ENCODE data around the gene IFNA8.
"Not testable (repeated sequence)": the region's sequence is repeated elsewhere in the genome, so short reads cannot be mapped to it uniquely, and the experiment has no call there.

Gene IFNA8

DNA sequence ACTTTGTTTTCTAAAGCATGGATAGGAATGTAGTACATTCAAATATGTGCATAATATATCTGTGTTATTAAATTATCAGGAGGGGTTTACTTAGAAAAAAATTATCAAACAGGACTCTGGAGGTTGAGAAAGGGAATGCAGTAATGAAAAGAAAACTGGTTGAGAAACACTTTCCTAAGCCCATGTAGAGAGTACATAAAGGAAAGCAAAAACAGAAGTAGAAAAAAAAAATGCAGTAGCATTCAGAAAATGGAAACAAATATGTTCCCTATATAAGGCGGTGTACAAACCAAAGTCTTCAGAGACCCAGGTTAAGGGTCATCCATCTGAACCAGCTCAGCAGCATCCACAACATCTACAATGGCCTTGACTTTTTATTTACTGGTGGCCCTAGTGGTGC is at the start of gene IFNA8:
TSS of gene IFNA8 (plus strand) at position 301 of the 400 bp plus-strand sequence. CDS start at position 361, 60 bp downstream.
- Mint-ChIP-seq H3K4me3 (no peak within 1 kb of the TSS), H3K36me3 (no peaks in the 10 kb centered on the region), H3K9me3 (no peaks in the 10 kb centered on the region), H3K4me1 (no peaks in the 10 kb centered on the region), H3K27ac (no peak within 1 kb of the TSS)
- ATAC-seq (no peak), DNase-seq (ENCODE audit: low spot score in 2 of 2) (no peak)

DNA sequence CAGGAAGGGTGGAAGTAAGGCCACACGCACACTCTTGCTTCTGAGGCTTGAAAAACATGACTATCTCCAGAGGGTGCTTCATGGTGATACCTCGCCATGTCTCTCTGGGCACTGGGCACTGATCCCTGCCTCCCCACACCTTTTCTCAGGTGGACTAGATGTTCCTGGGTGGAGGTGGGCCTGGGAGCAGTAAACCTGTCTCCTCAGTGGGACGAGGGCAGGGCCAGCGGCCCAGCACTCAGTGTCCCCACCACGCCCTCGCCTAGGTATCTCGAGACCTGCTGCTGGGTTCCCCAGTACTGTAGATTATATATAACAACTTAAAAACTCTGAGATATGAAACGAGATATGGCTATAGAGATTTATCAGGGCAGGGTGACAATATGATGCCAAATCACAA is 46.6 kb upstream of the IFNA8 start:
- Mint-ChIP-seq H3K4me3 (no peak overlapping the region), H3K9me3 (no peaks in the 10 kb centered on the region), H3K36me3 (no peaks in the 10 kb centered on the region), H3K27ac (no peak overlapping the region), H3K4me1 (peaks cover 9% of the 10 kb centered on the region)
- no peak for DNase-seq (ENCODE audit: low spot score in 2 of 2)
- no peak for ATAC-seq

DNA sequence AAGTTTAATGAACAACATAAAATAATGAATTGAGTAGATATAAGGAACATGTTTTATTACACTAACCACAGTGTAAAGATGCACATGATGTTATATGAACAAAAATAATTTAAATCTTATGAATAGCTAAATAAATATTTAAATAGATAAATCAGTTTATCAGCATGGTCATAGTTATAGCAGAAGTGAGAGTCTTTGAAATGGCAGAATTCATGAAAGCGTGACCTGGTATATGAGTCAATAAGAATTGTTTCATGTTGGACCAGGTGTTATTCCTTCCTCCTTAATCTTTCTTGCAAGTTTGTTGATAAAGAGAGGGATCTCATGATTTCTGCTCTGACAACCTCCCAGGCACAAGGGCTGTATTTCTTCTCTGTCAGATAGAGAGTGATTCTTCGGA is 41.7 kb upstream of the IFNA8 start:
- not testable (repeated sequence) for H3K36me3 Mint-ChIP-seq; ATAC-seq; H3K4me1 Mint-ChIP-seq; DNase-seq (ENCODE audit: low spot score in 2 of 2); H3K4me3 Mint-ChIP-seq; H3K27ac Mint-ChIP-seq; H3K9me3 Mint-ChIP-seq

DNA sequence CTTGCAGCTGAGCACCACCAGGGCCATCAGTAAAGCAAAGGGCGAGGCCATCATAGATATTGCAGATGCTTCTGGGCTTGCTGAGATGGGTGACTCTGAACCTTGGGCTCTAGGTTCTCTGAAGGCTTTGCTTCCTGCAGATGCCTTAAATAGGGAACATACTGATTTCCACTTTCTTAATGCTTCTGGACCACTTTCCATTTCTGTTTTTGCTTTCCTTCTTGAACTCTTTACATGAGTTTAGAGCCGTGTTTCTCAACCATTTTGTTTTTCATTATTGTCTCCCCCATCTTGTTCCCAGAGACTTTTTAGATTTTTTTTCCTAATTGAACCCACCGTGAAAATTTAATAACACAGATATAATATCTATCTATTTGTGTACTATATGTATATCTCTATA is 41.0 kb upstream of the IFNA8 start, which contains the start of gene IFNA13:
TSS of gene IFNA13 (minus strand) at position 101 of the 400 bp plus-strand sequence. CDS start at position 54, 47 bp downstream.
- no peak for DNase-seq (ENCODE audit: low spot score in 2 of 2)
- Mint-ChIP-seq H3K4me1 (no peaks in the 10 kb centered on the region), H3K4me3 (no peak within 1 kb of the TSS), H3K27ac (no peak within 1 kb of the TSS), H3K9me3 (no peaks in the 10 kb centered on the region), H3K36me3 (no peaks in the 10 kb centered on the region)
- ATAC-seq = no peak

DNA sequence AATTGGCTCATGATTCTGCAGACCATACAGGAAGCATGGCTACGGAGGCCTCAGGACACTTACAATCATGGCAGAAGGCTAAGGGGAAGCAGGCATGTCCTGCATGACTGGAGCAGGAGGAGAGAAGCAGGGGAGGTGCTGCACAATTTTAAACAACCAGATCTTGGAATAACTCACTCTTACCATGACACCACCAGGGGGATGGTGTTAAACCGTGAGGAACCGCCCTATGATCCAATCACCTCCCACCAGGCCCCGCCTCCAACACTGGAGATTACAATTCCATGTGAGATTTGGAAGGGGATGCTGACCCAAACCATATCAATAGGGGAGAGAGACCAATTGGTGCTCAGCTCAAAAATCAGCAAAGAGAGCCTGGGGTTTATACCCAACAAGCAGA is 37.5 kb upstream of the IFNA8 start:
- H3K4me1 Mint-ChIP-seq; H3K9me3 Mint-ChIP-seq; ATAC-seq; DNase-seq (ENCODE audit: low spot score in 2 of 2); H3K36me3 Mint-ChIP-seq; H3K4me3 Mint-ChIP-seq: not testable (repeated sequence)
- peak overlapping the region; percentile 17 for H3K27ac Mint-ChIP-seq

DNA sequence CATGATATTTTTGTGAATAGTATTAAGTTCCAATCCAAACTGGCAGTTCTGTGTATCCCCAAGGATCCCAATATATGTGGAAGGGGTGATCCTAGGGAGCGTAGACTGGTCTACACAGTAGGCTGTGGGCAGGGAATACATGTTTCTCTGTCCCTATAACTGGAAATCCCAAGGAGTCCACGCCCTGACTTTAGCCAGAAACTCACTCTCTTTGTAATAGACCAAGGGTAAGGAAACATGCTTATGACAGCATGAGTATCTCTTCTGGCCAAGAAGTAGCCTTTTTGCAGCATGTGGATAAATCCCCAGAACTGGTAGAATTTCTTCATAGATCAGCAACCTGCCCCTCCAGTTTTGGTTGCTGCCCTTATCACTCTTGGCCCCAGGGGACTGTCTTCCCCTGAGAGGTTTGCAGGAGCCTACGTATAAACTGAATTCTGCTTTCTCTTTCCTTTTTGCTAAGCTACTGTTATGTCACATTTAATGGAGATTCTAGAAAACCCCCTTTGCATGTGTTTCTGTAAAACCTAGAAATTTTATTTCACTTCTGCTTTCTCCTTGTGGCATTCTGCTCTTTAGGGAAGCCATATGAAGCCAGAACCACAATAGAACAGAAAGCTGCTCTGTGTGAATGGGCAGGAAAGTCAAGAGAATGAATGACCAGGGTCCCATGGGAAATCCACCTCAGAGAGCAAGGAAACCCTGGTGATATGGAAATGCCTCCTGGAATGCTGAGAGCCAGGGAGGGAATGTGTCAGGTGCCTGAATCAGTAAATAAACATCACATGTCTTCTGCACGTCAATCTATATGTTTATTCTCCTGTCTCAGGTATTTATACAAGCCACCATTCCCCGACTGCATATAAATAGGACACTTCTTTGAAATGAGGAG is 27.2 kb upstream of the IFNA8 start:
- no peak overlapping the region for H3K4me3 Mint-ChIP-seq
- H3K36me3 Mint-ChIP-seq = no peaks in the 10 kb centered on the region
- no peaks in the 10 kb centered on the region for H3K9me3 Mint-ChIP-seq
- H3K4me1 Mint-ChIP-seq = peaks cover 23% of the 10 kb centered on the region
- ATAC-seq = peak; percentile 80
- DNase-seq (ENCODE audit: low spot score in 2 of 2) = no peak
- no peak overlapping the region for H3K27ac Mint-ChIP-seq

DNA sequence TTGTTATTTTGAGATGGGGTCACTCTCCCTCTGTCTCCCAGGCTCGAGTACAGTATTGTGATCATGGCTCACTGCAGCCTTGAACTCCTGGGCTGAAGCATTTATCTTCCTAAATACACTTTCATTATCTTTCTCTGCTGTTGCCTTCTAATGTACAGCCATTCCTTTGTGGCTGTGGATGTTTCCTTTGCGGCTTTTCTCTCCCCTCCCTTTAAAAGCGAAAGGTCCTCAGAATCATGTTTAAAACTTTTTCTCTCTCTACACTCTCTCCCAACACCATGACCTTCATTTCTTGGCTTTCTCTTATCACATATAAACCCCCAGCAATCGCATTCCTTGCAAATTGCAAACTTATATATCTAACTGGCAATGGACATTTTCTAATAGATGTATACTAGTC is 25.3 kb upstream of the IFNA8 start:
- no peak overlapping the region for H3K27ac Mint-ChIP-seq
- DNase-seq (ENCODE audit: low spot score in 2 of 2) (no peak), ATAC-seq (no peak)
- no peak overlapping the region for H3K4me3 Mint-ChIP-seq
- H3K36me3 Mint-ChIP-seq = no peaks in the 10 kb centered on the region
- no peaks in the 10 kb centered on the region for H3K9me3 Mint-ChIP-seq
- H3K4me1 Mint-ChIP-seq = peaks cover 22% of the 10 kb centered on the region

DNA sequence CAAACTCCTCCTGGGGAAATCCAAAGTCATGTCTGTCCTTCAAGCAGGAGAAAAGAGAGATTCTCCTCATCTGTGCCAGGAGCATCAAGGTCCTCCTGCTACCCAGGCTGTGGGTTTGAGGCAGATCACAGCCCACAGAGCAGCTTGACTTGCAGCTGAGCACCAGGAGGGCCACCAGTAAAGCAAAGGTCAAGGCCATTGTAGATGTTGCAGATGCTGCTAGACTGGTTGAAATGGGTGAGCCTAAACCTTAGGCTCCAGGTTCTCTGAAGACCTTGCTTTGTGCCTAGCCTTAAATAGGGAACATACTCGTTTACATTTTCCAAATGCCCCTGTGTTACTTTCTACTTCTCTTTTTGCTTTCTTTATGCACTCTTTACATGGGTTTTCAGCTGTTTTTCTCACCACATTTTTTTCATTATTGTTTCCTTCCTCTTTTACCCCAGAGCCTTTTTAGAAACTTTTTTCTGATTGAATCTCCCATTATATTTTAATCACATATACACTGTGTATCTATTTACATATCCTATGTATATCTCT is 23.7 kb upstream of the IFNA8 start, which contains the start of gene IFNA2:
TSS of gene IFNA2 (minus strand) at position 268 of the 540 bp plus-strand sequence. CDS start at position 199, 69 bp downstream.
- H3K27ac Mint-ChIP-seq = no peak within 1 kb of the TSS
- H3K4me1 Mint-ChIP-seq = peaks cover 16% of the 10 kb centered on the region
- no peak for DNase-seq (ENCODE audit: low spot score in 2 of 2)

DNA sequence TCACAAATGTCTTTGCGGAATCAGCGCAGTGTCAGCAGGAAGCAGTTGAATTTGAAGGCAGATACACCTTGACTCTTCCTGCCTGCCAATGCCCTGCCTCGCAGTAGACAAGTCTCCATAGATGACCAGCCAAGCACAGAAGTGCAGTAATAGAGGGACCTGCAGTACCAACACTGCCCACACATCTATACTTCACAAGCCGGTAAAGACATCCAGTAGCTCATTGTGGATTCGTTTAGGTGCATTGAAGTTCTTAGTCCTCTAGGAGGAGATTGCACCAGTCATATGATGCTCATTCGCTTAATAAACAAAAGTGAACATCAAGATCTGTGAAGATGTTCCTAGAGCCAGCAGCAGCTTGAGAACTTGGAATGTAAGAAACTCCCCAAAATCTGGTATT is 16.6 kb upstream of the IFNA8 start:
- no peak overlapping the region for H3K4me3 Mint-ChIP-seq
- no peaks in the 10 kb centered on the region for H3K36me3 Mint-ChIP-seq
- no peak overlapping the region for H3K27ac Mint-ChIP-seq
- no peaks in the 10 kb centered on the region for H3K9me3 Mint-ChIP-seq
- H3K4me1 Mint-ChIP-seq = peaks cover 11% of the 10 kb centered on the region
- ATAC-seq (peak; percentile 72), DNase-seq (ENCODE audit: low spot score in 2 of 2) (no peak)

More for the DNA sequence above, 23.7 kb upstream of the IFNA8 start, which contains the start of gene IFNA2:
- no peaks in the 10 kb centered on the region for H3K9me3 Mint-ChIP-seq
- no peak within 1 kb of the TSS for H3K4me3 Mint-ChIP-seq
- H3K36me3 Mint-ChIP-seq = no peaks in the 10 kb centered on the region
- ATAC-seq = no peak

DNA sequence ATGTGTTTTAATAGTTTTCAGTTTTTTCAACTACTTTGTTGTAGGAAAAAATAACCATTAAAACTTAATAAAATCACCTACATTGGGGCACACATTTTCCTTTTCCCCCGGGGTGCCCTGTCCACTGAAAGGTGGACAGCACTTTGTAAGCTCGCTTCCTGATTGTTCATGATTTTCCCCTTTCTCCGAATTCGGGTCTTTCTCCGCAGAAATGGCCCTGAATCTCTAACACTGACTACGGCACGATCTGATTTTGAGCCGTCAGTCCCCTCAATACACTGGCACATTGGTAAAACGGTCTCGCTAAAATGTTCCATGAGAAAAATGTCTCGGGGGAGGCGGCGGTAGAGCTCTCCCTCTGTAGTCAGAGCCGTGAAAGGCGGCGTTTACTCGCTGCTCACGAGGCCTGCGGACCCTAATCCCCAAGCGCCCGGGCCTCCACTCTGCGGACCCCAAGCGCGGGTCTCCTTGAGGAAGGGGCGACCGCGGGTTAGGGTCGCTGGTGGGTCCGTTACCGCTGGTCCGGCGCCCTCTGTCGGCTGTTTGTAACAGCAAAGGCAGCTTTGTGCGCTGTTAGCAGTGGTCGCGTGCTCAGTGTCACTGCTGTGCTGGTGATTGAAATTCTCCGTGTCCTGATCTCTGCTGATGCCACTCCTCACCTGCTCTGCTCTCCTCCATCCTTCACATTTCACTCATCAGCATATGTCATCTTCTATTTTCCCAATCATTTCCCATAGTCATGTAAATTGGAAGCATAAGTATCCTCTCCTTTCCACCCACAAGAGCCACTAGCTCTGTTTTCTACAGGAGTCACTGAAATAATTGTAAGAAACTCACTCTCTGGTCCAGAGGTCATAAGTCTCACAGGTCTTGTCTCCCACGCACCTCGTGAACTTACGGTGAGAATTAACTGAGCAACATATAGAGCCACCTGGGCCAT is 12.9 kb upstream of the IFNA8 start:
- Mint-ChIP-seq H3K4me1 (peaks cover 11% of the 10 kb centered on the region), H3K4me3 (peak overlapping the region; percentile 65), H3K27ac (peak overlapping the region; percentile 6), H3K36me3 (no peaks in the 10 kb centered on the region), H3K9me3 (no peaks in the 10 kb centered on the region)
- ATAC-seq = peak; percentile 84
- peak; percentile 36 to 79 for DNase-seq (ENCODE audit: low spot score in 2 of 2)

DNA sequence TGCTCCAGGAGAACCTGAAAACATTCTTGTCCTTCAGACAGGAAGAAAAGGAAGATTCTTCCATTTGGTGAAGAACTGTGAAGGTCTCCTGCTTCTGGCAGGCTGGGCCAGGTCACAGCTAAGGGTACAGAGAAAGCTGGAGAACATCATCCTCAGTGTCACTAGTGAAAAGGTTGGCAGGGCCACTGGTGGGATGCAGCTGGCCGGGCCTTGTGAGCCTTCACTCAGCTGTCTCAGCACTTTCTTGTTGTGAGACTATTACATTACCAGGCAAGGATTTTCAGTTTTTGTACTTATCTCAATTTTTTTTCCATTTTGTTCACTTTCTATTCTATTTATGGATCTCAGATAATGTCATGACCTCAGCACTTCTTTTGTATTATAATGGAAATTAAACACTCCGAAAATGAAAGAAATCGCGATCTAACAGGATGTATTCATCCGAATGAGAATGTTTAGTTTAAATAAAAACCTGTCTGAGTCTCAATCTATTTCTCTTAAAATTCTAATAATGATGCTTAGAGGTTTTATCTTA is 9.9 kb upstream of the IFNA8 start:
- ATAC-seq (no peak), DNase-seq (ENCODE audit: low spot score in 2 of 2) (no peak)
- no peak overlapping the region for H3K27ac Mint-ChIP-seq
- H3K4me3 Mint-ChIP-seq = no peak overlapping the region
- no peaks in the 10 kb centered on the region for H3K9me3 Mint-ChIP-seq
- no peaks in the 10 kb centered on the region for H3K36me3 Mint-ChIP-seq
- peaks cover 11% of the 10 kb centered on the region for H3K4me1 Mint-ChIP-seq

DNA sequence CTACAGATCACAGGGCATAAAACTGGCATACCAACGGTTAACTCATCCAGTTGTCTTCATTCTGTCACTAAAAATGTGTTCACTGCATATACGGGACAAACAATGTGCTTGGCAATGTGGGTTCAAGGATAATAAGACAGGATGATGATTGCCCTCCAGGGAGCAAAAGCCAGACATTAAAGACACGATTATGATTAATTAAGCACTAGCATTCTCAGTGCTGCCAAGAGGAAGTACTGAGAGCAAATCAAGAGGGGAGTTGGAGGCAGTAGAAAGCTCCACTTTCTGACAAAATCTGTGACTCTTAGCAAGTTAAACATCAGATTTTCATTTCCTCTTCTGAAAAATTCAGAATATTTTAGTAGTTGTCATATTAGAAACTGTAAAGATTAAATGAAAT is 9.0 kb upstream of the IFNA8 start:
- no peak for ATAC-seq

DNA sequence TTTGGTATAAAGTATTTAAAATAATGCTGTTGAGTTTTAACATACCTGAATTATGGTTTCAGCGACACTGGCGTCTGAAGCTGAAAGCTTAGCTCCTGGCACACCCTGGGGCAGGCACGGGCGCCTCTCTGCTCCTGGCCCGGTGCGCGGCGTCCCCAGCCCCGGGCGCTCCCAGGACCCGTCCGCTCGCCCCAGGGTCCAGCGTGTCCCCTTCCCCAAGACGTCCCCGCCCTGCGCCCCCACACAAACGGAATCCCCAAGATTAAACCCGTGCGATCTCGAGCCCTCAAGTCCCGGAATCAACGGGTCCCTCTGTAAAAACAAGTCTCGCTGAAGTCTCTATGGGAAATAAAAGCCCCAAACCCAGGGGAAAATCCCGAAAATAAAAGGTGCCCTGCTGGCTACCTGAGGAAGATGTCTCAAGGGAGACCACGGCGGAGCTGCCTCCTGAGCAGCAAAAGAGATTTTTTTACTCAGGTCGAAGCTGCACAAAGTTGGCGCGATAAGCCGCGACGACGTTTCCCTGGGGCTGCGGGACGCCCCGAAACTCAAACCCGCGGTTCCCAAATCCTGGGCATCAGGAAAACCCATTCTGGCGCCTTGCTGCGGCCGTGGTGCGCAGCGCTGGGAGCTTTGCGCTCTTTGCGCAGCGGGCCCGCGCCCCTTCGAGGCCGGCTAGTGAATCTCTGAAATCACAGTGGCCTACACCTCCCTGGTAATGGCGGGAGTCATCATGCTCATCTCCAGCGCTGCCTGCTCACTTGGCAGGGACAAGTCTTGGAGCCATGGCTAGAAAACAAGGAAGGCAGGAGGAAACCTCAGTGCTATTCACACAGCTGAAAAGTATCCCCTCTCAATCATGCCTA is 6.3 kb upstream of the IFNA8 start:
- Mint-ChIP-seq H3K4me1 (no peaks in the 10 kb centered on the region), H3K36me3 (no peaks in the 10 kb centered on the region), H3K4me3 (peak overlapping the region; percentile 37), H3K9me3 (no peaks in the 10 kb centered on the region), H3K27ac (no peak overlapping the region)
- DNase-seq (ENCODE audit: low spot score in 2 of 2) (no peak), ATAC-seq (peak; percentile 45)

More for the DNA sequence above, 9.0 kb upstream of the IFNA8 start:
- no peaks in the 10 kb centered on the region for H3K9me3 Mint-ChIP-seq
- H3K27ac Mint-ChIP-seq = no peak overlapping the region
- no peaks in the 10 kb centered on the region for H3K36me3 Mint-ChIP-seq
- peaks cover 11% of the 10 kb centered on the region for H3K4me1 Mint-ChIP-seq
- DNase-seq (ENCODE audit: low spot score in 2 of 2) = no peak
- no peak overlapping the region for H3K4me3 Mint-ChIP-seq

DNA sequence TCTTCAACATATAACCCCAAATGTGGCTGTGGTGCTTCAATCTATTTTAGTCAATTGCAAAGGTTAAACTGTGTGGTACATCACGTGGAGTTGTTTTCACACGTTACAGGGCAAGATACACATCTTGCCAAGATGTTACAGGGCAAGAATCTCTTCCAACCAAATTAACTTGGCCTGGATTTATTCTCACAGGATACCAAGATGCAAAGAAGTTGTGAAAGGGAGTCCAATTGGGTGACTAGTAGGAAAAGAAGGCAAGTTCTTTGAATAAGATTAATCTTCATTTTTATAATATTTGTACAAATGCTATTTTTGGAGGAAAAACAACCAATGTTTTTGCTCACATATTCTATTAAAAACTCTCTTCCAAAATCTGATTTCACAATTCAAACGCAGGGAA is 4.8 kb upstream of the IFNA8 start:
- no peaks in the 10 kb centered on the region for H3K36me3 Mint-ChIP-seq
- no peak for DNase-seq (ENCODE audit: low spot score in 2 of 2)
- no peak overlapping the region for H3K27ac Mint-ChIP-seq
- no peak for ATAC-seq
- H3K9me3 Mint-ChIP-seq = no peaks in the 10 kb centered on the region
- H3K4me1 Mint-ChIP-seq = no peaks in the 10 kb centered on the region
- no peak overlapping the region for H3K4me3 Mint-ChIP-seq
